ENCODE results near the gene MEN1. TPM values are rescaled to one million over a fixed set of nuclear protein-coding genes. Genes with fewer than 3 reads are reported as not detected.
"Not testable (repeated sequence)": the region's sequence is repeated elsewhere in the genome, so short reads cannot be mapped to it uniquely, and the experiment has no call there.

Gene MEN1
- total RNA-seq, 1 donor from 2014 or later: 11.7 TPM

DNA sequence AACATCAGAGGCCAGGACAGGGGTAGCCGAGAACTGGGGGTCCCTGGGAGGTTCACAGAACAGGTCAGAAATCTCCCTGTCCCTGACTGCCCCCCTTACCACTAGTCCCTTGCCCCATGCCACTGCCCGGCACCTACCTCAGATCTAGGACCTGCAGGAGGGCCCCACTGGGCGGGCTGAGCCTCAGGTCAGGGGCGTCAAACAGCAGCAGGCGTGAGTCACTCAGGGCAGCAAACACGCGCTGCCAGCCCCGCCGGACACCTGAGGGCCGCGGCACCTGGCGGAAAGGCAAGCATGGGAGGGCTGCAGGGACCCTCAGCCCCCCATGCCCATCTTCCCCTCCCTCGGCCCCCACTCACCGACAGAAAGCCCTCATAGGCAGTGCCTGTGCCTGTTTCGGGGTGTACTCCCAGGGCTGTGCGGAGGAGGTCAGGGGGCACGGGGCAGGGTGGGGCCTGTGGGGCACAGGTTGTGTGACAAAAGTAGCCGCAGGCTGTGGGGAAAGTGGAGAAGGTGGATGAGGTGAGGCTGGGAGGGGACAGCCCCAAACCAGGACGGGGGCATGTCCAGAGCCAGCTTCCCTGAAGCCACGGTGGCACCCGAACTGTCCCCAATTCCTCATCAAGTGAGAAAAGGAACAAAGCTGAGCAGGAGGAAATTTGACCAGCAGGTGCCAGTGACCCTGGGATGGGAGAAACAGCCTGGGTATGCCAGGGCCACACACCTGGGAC, 22.3 kb upstream of the MEN1 start:
- DNase-seq: no peak

- DNase-seq: no peak
These were observed 21.1 kb upstream of the MEN1 start for GRCh38 chr11:64831411-64831891.

- DNase-seq: no peak
These were observed 19.3 kb upstream of the MEN1 start for GRCh38 chr11:64829536-64830251.

DNA sequence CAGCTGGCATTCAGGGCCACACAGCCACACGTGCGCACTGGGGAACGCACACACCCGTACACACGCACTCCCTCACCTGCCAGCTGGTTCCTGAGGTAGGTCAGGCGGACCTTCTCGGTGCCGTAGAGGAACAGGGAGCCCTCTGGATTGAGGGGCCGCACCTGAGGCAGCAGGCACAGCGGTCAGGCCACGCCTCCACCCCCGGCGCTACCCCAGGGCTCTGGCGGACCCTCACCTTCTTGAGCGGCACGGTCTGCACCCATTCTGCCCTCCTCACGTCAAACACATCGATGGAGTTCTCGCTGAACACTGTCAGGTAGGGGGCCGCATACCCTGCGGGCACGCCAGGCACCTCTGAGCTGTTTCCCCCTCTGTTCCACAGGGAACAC, 17.1 kb upstream of the MEN1 start:
- no peak for DNase-seq

DNA sequence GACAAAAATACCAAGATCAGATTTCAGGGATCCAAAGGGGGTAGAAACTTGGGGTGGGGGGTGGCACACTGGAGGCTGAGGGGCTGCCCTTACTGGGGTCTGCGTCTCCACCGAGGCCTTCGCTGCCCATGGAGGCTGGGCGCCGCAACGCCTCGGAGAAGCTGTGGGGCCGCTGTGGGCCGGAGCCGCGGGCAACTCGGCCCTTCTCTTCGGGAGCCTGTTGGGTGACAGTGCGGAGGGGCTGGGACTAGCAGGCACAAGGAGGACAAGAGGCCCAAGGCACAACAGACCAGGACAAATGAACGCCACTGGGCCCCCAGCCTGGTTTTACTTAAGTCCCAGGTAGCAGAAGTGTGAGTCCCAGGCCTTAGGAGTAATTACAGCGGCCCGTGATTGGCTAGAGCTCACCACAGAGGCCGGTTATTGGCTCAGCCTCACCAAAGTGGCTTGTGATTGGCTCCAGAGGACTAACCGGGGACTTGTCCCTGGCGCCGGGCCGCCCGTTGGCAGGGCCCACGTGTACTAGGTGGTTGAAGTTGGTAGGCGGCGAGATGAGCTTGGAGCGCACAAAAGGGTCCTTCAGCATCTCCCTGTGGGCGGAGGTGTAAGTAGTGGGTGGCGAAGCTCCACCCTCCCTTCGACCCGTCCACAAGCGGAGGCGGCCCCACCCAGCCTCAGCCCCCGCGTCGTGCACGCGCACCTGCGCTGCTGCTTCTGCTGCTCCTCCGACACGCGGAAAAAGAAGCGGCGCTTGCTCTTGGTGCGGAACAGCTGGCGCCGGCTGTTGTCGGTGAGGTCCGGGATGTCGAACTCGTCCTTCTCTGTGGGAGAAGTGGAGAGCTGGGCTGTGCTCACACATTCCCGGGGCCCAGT, 16.5 kb upstream of the MEN1 start:
- DNase-seq: no peak

DNA sequence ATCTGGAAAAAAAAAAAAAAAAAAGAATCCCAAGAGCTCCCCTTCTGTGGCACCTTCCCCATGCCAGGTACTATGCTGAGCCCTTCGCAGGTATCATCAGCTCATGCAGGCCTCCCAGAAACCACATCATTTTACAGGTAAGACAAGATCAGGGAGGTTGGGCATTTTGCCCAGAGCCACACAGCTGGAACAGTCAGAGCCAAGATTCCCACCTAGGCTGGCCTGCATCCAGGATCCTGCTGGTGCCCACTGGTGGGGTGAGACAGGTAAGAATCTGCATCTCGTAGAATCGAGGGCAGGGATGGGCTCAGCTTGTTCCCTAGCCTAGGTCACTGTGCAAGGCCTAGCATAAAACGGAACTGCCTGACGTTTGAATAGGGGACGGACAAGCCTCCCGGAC, 15.7 kb upstream of the MEN1 start:
- DNase-seq: no peak

GRCh38 chr11:64823568-64824119, 13.3 kb upstream of the MEN1 start:
- DNase-seq: no peak

DNA sequence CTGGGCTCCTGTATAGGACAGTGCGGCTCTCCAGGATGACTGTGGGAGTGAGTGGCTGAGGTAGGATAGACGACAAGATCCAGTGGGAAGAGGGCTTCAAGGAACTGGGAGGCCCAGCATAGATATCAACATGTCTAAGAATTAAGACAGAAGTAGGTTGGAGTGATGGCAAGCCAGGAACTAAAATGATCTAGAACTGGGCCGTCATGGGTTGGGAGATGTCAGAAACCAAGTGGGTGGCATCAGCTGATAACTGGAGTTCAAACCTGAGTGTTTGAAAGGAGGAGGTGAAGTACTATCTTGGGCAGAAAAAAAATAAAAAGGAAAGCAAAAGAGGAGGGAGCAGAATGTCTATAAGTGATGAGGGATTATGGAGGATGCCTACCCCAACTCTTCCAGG, 7.1 kb upstream of the MEN1 start:
- DNase-seq: no peak

- not testable (repeated sequence) for DNase-seq
These were observed 5.1 kb upstream of the MEN1 start for GRCh38 chr11:64815433-64815832.

- no peak for DNase-seq
These were observed 4.4 kb upstream of the MEN1 start for GRCh38 chr11:64814712-64815187.

GRCh38 chr11:64813826-64814225, 3.5 kb upstream of the MEN1 start:
- no peak for DNase-seq

- no peak for DNase-seq
These were observed 531 bp upstream of the MEN1 start for GRCh38 chr11:64810891-64811272.

GRCh38 chr11:64809781-64810241, 540 bp downstream of the MEN1 start:
- no peak for DNase-seq

- DNase-seq: no peak
These were observed 4.9 kb downstream of the MEN1 start for GRCh38 chr11:64805481-64805880.

- no peak for DNase-seq
These were observed 5.8 kb downstream of the MEN1 start for GRCh38 chr11:64804346-64805210.

DNA sequence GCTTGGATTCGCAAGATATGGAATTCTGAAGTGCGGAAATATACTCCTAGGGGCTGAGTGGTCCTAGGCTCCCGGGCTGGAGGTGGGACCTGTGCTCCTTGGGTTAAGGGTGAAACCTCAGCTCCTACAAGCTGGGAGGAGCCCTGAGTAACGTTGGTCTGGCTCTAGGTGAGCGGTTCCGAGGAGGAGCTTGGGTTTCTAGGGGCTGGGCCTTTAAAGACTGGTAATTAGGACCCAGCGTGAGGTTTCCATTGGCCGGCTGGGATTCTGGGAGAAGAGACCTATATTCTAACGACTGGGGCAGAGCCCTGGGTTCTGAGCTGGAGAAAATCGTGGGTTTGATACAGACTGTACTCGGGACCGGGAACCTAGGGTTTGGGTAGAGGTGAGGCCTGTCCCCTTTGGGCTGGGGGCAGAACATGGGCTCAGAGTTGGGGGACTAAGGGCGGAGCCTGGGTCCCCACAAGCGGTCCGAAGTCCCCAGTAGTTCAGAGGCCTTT, 6.5 kb downstream of the MEN1 start:
- DNase-seq: no peak

DNA sequence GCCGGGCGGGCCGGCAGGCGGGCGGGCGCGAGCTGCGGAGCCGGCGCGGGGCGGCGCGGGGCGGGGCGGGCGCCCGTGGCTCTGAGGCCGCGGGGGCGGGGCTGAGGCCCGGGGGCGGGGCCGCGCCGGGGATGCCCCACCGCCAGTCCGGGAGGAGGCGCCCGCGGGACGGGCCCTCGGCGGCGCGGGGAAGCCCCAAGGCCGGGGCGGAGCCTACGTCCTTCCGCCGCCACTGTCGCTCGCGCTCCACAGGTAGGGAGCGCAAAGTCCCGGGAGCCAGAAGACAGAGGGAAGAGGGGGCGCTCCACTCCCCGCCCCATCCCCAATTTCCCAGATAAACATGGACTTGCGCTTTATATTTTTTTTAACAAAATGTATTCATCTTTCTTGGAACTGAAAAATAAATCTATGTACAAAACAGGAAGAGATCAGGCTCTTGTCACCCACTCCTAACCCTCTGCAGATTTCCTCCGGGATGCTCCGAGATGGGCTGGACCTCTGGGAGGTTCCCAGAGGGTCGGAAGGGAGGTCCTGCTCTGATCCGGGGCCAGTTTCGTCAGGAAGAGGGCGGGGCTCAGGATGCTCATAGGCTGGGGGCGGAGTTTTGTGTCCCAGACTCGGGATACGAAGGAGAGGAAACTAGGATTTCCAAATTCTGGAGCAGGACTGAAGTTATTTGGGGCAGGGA, 7.0 kb downstream of the MEN1 start, which contains the start of gene MAP4K2:
TSS of gene MAP4K2 (minus strand) at position 57 of the 688 bp plus-strand sequence. CDS start 65 bp downstream, outside the sequence.
- peak; percentile 46 for DNase-seq

DNA sequence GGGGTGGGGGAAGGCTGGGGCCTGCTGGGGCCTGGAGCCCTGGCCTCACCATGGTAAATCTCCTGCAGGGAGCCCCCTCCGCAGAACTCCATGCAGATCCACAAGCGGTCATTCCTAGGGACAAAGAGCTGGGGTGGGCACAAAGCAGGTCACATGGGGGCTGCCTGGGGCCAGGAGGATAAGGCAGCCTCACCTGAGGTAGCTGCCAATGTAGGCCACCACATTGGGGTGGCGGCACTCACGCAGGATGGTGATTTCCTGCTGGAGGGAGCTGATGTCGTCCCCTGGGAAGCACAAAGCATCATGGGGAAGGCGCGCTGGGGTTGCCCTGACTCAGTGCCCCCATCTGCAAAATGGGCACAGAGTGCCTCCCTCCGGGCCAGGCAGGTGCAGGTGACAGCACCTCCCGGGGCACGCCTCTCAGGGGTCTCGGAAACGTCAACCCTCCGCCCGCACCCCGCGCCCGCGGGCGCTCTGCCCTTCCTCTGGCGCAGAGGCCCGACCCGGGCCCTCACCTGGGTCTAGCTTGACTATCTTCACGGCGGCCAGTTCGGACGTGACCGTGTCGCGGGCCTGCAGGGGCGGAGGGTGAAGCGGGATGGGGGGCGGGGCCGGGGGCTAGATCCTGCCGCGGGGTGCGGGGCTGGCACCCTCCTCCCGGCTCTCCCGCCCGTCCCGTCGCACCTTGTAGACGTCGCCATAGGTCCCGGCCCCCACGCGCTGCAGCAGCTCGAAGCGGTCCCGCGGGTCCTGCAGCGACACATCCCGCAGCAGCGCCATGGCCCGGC, 7.8 kb downstream of the MEN1 start:
- no peak for DNase-seq
